Retina (tissue), 1 donor: ENCODE data around the gene TMEM191B.
"Not testable (repeated sequence)": the region's sequence is repeated elsewhere in the genome, so short reads cannot be mapped to it uniquely, and the experiment has no call there.

Experiments used
- DNase-seq: peaks from one replicate; pipeline ENCODE4 v3.0.0-alpha.2; 2016

Gene TMEM191B

DNA sequence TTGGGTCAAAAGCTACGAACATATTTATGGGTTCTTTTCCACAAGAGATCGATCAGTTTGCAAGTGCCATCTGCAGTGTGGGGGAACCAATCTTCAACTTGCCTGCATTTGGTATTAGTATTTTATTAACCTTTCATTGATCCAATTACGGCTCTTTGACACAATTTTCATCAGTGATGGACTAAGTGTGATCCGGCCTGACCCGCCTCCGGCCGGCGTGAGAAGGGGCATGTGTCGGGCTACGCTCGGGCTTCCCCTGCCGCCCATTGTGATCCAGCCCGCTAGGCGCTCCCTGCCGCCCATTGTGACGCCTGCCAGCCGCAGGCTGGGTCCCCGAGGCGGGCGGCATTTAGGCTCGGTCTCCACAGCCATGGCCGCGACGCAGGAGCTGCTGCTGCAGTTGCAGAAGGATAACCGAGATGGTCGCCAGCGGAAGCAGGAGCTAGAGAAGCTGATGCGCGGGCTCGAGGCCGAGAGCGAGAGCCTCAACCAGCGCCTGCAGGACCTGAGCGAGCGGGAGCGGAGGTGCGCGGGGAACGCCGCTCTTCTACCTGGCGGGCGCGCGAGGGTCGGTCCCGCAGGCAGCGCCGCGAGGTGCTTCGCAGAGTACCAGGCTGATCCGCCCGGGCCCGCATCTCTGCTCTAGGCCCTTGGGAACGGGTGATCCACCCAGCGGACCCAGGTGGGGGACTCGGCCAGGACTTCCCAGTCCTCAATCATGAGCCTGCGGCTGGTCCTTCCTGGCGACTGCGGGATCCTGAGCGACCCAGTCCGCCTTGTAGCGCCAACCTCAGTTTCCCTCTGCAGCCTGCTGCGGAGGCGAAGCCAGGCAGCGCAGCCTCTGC is at the start of gene TMEM191B:
TMEM191B (plus strand) TSS at position 51 of the 845 bp plus-strand sequence; CDS start at position 230, 179 bp downstream.
- DNase-seq, result not testable (repeated sequence)

DNA sequence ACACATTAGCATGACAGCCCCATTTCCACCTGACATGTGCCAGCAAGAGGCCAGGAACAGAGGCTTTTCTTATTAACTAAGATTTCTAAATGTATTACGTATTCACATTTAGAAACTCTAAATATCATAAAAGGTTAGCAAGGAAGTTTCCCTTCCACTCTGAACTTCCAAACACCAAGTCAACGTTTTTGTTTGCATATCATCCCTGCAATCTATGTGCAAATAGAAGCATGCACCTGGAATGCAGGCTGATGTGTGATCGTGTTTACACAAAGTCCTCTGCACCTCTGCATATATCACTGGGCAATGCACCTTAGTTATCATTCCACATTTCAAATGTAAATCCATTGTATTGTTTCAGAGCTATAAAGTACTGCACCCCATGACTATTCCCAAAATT is 31.4 kb upstream of the TMEM191B start:
- not testable (repeated sequence) for DNase-seq

DNA sequence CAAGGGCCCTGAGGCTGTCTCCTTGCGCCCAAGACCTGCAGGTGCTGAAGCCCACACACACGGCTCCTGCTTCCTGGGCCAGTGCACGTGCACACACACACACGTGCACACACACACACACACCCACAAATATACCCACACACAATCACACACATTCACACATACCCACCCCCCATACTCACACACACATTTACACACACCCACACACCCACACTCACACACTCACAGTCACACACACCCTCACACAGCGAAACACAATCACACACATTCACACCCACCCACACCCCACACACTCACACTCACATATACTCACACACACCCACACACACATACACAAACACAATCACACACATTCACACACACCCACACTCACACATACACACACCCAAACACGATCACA is 16.3 kb upstream of the TMEM191B start:
- not testable (repeated sequence) for DNase-seq

DNA sequence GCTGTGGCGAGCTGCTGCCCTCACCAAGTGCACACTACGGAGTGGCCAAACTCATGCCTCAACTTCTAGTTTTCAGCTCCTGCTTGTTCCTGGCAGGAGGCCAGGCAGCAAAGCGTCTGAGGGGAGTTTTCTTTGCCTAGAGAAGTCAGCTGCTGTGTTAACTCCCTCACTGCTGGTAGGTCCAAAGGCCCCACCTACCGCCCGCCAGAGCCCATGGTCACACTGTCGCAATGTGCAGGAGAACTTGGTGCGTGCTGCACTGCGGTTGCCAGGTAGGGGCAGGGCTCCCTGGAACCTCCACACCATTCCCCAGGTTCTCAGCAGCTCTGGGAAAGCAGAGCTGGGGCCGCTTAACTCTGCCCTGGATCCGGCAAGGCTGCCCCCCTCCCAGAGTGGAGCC is 15.2 kb upstream of the TMEM191B start:
- not testable (repeated sequence) for DNase-seq

DNA sequence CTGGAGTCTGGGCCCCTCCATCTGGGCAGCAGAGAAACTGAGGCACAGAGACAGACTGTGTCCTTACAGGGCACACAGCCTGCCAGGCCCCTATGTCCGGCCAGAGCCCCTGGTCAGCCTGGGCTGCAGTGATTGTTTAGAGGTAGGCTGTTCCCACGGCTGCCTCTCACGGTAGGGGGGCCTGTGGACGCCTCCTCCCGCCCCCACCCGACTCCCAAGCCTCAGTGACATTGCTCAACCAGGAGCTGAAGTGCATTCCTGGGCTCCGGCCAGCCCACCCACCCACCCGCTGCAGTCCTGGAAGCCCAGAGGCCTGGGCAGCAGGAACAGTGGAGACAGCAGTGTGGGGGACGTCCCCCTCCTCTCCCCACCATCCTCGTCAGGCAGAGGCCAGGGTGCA is 14.1 kb upstream of the TMEM191B start:
- DNase-seq, result not testable (repeated sequence)

DNA sequence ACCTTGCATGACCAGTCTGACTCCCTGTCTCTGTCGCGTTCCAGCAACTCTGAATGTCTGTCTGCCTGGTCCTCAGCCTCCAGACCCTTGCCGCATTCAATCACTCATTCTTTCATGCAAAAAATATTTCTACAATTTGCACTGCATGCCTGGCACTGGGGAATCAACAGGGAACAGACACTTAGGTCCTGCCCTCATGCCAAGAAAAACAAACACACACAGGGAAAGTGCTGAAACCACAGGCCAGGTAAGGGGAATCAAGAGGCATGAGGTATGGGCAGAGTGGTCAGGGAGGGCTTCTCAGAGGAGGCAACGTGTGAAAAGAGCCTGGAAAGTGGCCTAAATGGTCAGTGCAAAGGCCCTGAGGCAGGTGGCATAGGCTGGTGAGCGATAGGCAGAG is 9.5 kb upstream of the TMEM191B start, which contains the start of gene GGTLC3:
GGTLC3 (minus strand) TSS at position 101 of the 400 bp plus-strand sequence. CDS start 264 bp downstream, outside the sequence.
- not testable (repeated sequence) for DNase-seq

DNA sequence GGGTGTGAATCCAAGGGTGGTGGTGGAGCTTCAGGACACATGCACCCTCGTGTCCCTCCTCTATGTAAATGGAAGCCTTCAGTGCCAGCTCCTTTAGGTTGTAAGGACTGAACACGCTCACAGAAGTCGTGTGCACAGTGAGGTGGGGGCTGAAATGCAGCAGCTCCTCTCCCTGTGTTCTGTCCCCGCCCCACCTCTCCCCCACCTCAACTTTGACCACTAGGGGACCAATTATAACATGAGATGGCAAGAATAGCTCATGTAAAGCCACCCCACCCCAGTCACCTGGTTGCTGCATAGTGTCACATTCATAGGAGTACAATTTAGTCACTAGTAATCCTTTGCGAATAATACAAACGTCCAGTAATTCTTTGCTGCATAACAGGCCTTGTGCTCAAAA is 4.8 kb upstream of the TMEM191B start:
- DNase-seq, result not testable (repeated sequence)

DNA sequence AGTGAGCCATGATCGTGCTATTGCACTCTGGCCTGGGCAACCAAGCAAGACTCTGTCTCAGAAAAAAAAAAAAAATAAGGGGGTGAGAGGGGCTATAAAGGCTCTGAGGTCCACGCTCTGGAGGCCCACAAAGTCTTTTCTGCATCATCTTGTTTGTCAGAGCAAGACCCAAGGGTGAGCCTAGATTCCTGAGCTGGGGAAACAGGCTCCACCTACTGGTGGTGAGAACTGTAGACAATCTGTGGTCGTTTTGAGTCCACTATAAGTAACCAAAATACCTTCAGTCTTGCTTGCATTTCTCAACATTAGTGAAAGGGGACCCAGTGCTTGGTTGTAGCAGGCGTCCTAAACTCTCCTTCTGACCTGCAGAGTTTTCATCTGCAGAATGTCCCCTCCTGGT is 4.3 kb upstream of the TMEM191B start:
- DNase-seq, result not testable (repeated sequence)

DNA sequence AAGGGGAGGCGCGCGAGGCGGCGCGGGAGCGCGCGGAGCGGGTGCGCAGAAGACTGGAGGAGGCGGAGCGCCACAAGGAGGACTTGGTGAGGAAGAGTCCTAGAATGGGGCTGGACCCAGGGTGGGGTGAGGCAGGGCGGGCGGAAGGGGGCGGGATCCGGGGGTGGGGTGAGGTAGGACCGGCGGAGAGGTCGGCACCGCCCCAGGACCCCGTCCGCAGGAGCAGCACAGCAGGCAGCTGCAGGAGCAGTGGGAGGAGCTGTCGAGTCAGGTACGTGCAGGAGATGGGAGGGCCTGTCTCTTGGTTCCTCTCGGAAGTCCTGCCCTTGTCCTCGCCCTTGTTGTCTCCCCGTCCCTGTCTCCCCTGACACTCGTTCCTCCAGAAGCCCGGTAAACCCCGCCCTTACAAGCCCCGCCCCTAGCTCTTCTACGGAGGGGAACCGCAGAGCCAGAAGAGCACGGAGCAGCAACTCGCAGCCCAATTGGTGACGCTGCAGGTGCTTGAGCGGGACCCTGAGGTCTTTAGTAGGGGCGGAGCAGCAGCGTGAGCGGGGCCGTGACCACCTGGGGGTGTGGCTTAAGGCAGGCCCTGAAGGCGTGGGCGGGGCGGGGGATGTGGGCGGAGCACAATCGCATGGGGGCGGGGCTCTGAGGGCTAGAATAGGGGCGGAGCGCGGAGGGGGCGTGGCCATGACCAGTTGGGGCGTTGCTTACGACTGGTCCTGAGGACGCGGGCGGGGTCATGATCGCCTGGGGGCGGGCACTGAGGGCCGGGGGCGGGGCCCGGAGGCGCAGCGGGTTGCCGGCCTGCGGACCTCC is 1.2 kb downstream of the TMEM191B start:
- DNase-seq, result not testable (repeated sequence)

DNA sequence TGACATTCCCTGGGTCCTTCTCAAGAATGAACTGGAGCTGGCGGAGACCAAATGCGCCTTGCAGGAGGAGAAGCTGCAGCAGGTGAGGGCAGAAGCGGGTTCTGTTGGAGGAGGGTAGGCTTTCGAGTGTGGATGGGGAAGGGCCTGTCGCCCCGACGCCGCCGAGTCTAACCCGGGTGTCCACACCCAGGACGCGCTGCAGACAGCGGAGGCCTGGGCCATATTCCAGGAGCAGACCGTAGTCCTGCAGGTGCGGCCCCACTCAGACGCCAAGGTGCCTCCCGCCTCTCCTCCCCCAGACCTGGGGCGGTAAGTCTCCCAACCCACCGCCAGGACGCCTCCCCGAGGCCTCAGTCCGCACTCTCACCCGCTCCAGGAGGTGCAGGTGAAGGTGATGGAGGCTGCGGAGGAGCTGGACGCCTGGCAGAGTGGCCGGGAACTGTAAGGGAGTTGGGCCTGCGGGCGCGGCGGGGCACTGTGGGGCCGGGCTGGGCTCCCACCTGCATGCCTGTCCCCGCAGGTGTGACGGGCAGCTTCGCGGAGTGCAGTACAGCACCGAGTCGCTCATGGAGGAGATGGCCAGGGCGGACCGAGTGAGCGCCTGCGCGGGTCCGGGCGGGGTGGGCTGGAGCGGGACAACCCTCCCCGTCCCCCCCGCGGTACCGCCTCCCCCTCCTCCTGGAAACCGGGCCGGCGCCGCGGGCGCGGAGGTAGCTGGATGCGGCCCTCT is 2.0 kb downstream of the TMEM191B start:
- not testable (repeated sequence) for DNase-seq

DNA sequence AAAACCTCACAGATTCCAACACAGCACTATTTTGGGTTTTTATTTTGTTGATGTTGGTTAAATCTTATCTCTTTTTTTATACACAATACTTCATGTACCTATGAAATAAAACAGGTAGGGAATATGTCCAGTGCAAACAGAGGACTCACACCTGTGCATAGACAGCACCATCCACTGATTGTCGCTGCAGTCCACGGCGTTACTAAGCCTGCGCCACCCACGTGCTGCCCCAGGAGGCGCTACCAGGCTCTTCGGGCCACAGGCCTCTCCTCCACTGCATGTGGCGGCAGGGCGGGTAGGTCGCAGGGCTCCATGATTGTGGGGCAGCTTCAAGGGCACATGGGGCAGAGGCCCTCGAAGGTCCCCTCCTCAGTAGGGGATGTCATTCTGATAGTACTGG is 6.0 kb downstream of the TMEM191B start:
- DNase-seq, result not testable (repeated sequence)

DNA sequence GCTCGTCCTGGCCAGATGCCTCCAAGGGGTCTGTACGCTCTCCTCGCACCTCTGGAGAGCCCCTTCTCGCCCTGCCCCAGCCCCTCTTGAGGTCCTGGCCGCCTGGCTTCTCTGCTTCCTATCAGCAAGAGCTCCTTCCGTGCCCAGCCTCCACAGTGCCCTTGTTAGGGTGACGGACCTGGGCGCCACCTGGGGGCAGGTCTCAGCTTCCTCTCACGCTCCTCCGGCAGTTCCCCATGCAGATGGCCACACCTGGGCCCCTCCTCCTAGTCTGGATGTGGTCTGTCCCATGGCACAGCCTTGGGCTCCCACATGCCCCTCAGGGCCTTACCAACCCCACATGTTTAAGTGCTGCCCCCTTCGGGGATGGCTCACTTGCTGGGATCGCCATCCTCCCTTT is 6.7 kb downstream of the TMEM191B start:
- DNase-seq, result not testable (repeated sequence)

DNA sequence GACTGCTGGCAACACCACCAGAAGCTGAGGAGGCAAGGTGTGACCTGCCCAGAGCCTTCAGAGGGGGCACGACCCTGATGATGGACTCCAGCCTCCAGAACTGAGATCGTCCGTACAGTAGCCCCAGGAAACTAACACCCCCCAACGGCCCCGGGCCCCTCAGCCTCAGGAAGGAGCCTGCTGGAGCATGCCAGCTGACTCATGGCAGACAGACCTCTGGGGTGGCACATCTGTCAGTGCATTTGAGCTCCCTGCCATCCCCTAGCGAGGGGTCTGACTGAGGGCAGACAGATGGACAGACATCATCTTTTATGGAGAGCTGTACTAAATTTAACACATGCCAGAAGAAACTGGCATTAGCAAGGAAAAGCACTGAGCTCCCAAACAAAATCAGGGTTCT is 12.4 kb downstream of the TMEM191B start:
- not testable (repeated sequence) for DNase-seq

DNA sequence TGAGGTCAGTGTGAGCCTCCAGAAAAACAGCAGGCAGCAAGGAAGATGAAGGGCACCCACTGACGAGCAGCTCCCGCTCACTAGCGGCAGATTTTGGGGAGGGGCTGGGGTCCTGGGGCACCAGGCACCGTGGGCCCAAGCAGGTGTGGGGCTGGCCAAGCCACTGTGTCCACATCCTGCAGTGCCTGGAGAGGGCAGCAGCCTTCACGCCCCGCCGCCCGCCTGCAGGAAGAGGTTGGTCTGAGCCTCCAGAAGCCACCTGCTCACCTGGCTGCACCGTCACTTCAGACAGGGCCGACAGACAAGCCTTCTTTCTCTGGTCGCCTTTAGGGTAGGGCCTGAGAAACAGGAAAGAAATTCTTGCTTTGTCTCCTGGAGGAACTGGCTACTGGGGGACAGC is 15.8 kb downstream of the TMEM191B start:
- not testable (repeated sequence) for DNase-seq

DNA sequence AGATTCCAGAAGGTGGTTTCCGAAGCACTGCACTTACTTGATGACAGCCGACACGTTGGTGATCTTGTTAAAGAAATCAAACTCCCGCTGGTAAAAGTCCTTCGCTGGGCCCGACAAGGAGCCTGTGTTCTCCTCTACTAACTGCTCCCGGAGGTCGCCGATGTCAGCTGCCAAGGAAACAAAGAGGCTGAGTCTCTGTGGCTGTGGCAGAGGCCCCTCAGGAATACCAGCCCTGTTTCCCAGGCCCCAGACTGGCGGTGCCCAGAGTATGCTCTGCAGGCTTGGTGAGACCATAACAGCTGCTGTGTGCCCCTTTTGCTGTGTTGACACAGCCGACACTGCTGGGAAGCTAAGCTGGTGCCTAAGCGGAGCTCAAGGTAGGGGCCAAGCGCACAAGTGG is 17.0 kb downstream of the TMEM191B start:
- DNase-seq, result not testable (repeated sequence)

DNA sequence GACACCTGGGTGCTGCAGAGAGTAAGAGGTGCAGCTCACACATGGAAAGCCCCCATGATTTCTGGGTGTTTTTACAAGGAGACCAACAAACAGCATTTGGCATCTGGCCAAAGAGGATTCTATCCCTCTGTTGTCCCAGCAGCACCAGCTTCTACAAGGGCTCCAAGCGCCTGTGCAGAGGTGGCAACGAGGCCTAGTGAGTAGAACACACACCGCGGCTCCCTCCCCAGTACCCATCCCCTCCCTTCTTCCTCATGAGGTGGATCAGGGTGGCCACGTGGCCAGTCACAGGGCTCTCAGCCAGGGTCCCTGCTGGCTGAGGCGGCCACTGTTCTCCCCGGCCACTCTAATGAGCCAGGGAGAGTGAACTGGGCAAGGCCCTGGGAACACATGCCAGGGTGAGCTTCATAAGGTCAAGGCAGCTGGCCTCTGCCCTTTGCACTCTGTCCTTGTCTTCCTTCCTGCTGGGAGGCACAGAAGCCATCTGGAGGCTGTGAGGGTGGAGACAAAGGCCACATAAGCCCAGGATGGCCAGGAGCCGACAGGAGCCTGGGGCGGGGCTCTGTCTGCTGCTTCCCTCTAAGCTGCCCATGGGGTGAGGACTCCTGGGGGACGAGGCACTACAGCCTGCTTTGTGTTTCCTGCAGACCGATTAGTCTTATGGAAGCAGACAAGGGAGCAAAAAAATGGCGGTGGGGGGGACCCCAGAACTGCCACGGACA is 22.0 kb downstream of the TMEM191B start:
- DNase-seq, result not testable (repeated sequence)

DNA sequence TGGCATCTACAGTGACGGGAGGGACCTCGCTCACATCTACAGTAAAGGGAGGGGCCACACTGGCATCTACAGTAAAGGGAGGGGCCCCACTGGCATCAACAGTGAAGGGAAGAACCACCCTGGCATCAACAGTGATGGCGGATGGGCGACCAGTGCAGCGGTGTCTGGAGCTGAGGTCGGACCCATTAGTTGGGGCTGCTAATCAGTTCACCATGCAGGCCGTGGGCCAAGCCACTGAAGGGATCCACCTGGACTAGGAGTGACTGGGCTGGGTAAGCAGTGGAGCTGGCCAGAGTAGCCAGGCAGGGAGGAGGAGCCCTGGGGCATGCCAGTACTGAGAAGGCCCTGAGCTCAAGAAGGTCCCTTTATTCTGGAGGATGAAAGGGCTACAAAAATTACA is 23.4 kb downstream of the TMEM191B start:
- not testable (repeated sequence) for DNase-seq

DNA sequence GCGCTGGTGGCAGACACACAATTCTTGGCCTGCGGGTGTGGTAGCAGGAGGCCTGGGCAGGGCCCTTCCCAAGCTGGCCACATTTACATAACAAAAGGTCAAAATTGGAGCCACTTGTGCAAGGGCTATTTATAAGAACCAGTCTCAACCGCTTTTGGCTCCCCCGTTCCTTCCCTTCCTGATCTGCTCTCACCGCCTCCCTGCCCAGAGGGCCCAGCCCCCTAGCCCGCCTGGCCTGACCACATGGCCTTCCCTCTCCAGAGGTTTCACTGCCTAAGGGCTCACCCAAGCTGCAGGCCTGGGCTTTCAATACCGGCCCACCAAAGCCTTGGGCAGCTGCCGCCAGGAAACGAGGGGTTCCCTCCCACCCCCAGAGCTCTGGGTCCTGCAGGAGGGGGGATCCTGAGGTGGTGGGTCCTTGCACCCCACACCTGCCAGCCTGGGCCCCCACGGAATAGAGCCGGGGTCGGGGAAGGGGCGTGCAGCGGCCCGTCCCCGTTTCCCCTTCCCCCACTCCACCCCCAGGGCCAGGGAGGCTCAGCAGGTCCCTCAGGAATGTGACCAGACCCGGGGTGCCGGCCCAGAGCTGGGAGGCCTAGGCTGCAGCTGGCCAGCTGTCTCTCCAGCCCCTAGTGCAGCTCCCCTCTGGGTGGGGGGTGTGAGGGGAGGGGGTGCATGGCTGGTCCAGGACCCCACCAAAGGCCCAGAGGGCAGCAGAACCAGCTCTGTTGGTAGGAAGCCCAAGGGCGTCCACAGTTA is 25.4 kb downstream of the TMEM191B start:
- DNase-seq, result not testable (repeated sequence)

DNA sequence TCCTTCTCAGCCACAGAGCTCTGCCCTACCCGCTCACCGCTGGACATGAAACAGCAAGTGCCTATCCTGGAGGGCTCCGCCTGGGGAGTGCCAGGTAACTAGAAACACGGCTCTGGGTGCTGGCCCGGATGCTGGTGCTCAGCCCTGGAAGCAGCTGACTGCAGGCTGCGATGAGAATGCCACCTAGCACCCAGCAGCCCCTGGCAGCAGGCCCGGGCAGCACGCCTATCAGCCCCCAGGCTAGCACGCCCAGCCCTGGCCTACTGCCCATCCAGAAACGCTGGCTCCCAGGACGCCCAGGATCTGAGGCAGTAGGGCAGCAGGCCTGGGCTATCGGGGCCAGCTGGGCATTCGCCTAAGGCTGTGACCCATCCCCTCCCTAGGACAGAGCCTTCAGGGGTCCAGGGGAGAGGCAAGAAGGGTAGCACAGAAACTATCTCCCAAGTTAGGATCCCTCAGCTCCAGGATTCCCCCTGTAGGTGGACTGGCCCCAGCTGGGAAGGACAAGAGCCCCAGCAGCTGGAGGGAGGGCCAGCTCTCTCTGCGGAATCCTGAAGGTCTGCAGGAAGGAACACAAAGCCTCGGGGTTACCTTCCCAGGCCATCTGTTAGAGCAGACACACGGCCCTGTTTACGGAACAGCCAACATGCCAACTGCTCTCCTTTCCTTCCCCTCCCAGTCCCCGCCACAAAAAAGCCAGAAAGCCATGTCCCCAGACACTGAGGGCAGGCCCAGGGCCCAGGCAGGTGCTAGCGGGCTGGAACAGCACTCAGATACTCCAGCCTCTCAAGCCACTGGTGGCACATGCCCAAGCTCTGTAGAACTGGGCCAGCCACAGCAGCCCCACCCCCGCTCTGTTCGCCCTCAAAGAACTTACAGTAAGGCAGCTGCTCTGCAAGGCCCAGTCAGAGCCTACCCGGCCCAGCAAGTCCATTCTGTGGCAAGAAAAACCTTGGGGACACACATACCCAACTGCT is 27.0 kb downstream of the TMEM191B start:
- not testable (repeated sequence) for DNase-seq

DNA sequence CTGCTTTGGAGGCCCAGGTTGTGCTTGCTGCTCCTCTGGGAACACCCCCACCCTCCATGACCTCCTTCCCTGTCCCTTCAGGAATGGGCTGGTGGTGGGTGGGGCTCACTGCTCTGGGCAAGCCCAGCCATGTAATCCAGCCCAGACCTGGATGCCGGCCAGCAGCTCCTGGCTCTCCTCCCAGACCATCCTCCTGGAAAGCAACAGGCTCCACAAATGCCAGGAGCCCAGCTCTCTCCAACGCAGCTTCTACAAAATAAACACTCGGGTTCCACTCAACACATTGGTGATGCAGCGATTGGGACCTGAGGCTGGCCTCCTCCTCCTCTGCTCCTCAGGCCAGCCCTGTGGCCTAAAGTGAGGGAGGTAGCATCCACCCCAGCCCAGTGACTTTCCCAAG is 30.9 kb downstream of the TMEM191B start:
- not testable (repeated sequence) for DNase-seq
